GM12872 (cell line): ENCODE data around the gene WHRN.

ENCODE experiments used
- CTCF ChIP-seq: IDR thresholded peaks from 3 replicates; pipeline ENCODE4 v1.5.1; 2011; ENCODE audit warnings: low read depth, mild to moderate bottlenecking, low read length, moderate library complexity; ENCODE audit not compliant: insufficient read depth

WHRN gene

GRCh38 chr9:114399381-114399780 is 105.9 kb downstream of the WHRN start:
- no peak for TF ChIP-seq CTCF

GRCh38 chr9:114397848-114398605 is 107.2 kb downstream of the WHRN start:
- TF ChIP-seq CTCF: no peak

- no peak for TF ChIP-seq CTCF
Measured at GRCh38 chr9:114397219-114397847, 107.9 kb downstream of the WHRN start.

- TF ChIP-seq CTCF: no peak
Measured at GRCh38 chr9:114396558-114397218, 108.6 kb downstream of the WHRN start.

- TF ChIP-seq CTCF: no peak
Measured at GRCh38 chr9:114395768-114396167, 109.5 kb downstream of the WHRN start.

GRCh38 chr9:114395334-114395617 is 110.0 kb downstream of the WHRN start:
- TF ChIP-seq CTCF: no peak

- TF ChIP-seq CTCF: no peak
Measured at GRCh38 chr9:114394523-114395333, 110.5 kb downstream of the WHRN start.
